ENCODE results near the gene NRTN.

The NRTN gene

DNA sequence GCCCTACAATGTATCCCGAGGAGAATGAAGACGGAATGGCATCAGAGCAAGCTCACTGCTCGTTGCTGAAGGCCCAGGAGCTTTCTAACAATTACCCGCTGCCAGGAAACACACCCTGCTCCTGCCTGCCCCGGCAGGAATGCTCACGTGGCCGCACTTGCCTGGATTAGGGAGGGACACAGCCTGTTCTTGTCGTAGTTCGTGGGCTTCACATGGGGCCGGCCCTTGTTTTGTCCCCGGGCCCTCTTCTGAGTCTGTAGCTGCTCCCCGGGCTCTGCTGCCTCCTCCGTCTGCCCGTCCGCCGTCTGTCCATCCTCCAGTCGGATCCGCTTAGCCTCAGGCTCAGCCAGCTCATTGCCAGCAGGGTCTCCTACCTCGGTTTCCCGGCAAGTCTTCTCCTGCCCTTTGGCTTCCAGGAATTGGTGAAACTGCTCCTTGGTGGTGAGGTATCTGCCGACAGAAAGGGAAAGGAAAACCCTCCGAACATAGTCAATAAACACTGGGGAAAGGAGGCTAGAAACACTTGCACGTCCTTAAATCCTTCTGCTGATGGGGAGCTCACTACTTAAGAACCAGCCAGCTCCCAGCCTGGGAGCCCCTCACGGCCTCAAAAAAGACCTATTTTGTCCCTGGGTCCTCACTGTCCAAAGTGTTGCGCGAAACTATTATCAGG lies 14.8 kb upstream of the NRTN start:
- DNase-seq (ENCODE audit: low read depth in 1 of 2, low spot score in 1 of 2): no peak

DNA sequence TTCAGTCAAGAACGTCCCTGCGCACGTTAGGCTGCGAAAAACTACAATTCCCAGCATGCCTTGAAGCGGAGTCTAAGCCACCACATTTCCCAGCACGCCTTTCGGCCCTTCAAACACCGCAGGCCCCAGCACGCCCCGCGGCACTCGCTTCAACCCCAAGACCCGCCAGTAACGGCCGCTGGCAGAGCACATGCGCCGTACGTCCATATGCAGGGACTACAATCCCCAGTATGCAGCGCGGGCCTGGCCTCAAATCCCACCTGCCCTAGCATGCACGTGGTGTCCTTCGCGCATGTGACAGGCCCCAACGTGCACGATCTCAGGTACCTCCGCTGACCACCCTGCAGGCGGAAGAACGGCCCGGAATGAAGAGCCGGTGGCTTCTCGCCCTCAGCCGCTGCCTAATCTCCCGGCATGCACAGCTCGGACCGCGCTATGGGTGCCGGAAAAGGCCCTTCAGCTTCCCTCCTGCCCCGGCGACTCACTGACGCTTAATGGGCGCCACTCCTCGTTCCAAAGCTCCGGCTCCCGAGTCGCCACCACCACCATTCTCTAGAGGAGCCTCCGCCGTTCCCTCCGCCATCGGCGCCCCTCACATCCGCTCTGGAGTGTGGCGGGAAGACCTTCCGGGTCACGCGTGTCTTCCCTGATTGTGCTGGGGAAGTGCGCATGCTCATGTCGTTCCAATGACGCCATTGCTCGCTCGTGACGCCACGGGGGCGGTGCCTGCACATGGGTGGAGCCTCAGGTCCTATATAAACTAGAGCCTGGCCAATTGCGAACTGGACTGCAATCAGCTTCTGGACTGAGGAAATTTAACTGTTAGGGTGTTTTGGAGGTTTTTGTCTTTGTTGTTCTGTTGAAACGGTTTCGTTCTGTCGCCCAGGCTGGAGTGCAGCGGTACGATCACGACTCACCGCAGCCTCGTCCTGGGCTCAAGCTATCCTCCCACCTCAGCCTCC lies 14.0 kb upstream of the NRTN start, which contains the start of gene DUS3L:
DUS3L (minus strand) TSS at position 605 of the 962 bp plus-strand sequence; CDS start at position 583, 22 bp downstream.
- peak; percentile 89 to 91 for DNase-seq (ENCODE audit: low read depth in 1 of 2, low spot score in 1 of 2)

DNA sequence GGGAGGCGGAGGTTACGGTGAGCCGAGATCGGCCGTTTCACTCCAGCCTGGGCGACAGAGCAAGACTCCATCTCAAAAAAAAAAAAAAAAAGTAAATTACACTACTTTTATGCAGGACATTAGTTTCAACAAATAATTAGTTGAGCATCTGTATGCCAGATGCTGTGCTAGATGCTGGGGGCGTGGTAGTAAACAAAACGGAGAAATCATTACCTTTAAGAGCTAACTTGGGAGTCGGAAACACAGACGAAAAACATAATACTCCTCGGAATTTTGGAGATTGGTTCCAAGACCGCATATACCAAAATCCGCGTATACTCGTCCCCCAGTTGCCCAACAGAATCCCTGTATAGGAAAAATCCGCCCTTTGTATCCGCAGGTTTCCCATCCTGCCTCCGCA lies 12.6 kb upstream of the NRTN start:
- no peak for DNase-seq (ENCODE audit: low read depth in 1 of 2, low spot score in 1 of 2)

DNA sequence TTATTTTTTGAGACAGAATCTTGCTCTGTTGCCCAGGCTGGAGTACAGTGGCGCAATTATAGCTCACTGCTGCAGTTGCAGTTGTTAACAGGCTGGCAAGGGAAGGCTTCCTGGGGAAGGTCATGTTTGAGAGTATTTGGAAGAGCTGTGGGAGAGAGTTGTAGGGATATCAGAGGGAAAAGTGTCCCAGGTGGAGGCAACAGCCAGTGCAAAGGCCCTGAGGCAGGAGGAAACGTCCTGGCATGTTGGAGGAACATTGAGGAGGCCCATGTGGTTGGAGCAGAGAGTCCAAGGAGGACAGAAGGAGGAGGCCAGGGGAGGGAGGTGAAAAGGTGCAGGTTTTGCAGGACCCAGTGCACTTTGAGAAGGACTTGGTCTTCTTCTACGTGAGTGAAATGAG lies 11.7 kb upstream of the NRTN start:
- no peak for DNase-seq (ENCODE audit: low read depth in 1 of 2, low spot score in 1 of 2)

DNA sequence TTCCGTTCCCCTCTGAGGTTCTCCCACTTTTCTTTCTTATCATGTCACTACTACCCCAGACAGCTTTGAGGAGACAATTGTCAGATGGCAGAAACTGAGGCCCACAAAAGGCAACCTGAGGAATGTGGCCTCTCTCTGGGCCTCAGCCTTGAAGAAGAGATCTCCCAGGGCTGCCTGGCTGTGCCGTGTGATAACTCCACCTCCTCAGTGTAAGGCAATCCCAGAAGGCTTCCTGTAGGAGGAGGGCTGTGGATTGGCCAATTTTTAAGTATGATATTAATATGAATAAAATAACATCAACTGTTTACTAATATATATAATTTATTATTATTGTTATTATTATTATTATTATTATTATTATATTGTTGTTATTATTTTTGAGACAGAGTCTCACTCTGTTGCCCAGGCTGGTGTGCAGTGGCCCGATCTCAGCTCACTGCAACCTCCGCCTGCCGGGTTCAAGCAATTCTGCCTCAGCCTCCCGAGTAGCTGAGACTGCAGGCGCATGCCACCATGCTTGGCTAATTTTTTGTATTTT lies 9.4 kb upstream of the NRTN start:
- no peak for DNase-seq (ENCODE audit: low read depth in 1 of 2, low spot score in 1 of 2)

DNA sequence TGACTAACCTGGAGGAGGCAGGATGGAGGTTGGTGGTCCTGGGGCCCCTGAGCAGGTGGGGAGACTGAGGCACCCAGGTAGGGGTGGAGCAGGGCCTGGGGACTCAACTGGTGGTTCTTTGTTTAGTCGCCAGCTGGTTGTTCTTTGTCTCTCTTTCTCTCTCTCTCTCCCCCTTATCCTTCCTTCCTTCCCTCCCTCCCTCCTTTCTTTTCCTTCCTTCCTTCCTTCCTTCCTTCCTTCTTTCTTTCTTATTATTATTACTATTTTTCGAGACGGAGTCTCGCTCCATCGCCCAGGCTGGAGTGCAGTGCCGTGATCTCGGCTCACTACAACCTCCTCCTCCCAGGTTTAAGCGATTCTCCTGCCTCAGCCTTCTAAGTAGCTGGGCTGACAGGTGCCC lies 6.6 kb upstream of the NRTN start:
- no peak for DNase-seq (ENCODE audit: low read depth in 1 of 2, low spot score in 1 of 2)

DNA sequence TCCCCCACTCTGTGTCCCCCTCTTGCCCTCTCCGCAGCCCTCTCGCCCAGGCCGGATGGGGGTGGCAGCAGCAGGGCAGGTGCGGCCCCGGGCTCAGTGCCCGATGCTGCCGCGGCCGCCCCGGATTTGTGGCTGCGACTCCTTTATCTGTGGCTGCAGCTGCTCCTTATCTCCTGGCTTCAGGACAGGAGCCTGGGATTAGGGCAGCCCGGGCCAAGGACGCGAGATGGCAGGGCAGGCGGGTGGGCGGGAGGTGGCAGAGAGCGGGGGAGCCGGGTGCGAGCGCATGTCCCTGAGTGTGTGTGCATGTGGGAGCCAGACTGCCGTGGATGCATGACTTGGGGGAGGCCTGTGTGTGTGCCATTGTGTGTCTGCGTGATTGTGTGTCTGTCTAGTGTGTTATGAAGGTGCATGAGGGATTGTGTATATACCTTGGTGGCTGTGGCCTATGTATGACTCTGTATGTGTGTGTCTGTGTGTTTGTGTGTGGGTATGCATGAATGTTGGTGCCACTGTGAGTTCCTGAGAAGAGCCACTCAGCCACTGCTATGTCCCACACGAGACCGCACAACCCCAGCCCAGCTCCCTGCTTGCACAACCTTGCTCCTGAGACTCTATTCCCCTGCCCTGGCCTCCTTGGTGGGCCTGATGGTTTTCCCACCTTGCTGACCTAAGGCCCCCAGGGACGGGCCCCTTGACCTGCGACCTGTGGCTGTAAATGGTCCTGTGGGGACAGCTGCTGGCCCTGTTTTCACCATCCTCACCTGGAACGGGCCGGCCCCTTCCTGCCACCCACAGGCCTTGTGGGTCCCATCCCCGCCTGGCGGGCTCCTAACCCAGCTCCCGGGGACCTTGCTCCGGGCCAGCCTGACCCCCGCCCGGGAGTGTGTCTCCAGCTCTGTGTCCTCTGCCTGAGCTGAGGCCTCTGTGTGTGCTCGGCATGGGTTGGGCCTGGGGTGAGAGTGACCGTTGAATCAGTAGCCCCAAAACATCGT lies 5.3 kb upstream of the NRTN start:
- DNase-seq (ENCODE audit: low read depth in 1 of 2, low spot score in 1 of 2): no peak

DNA sequence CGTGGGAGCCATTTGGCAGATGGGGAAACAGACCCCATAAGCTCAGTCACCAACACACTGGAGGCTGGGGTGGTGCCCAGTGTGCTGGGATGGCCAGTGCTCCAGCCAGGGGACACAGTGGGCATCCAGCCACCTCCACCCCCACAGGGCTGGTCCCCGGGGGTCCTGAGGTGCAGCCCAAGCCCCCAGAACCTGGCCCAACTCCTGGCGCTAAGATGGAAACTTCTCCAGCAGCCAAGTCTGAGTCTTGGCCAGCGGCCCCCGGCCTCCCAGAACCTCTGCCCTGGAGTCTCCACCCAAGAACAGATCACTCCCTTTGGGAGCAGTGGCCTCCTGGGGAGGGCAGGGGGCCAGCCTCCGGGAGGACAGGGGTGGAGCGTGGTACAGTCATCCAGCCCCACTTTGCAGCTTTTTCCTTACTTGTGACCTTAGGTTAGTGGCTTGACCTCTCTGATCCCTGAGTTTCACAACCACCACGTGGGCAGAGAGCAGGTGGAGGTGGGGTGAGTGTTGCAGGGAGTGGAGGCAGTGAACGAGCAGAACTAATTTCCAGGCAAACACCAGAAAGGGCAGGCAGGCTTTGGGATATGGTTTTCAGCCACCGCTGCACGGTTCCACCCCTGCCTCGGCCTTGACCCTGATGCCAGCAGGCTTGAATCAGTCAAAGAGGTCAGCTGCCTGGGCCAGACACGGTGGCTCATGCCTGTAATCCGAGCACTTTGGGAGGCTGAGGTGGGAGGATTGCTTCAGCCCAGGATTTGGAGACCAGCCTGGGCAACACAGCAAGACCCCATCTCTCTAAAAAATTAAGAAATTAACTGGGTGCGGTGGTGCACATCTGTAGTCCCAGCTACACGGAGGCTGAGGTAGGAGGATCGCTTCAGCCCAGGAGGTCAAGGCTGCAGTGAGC lies 4.3 kb upstream of the NRTN start:
- no peak for DNase-seq (ENCODE audit: low read depth in 1 of 2, low spot score in 1 of 2)

DNA sequence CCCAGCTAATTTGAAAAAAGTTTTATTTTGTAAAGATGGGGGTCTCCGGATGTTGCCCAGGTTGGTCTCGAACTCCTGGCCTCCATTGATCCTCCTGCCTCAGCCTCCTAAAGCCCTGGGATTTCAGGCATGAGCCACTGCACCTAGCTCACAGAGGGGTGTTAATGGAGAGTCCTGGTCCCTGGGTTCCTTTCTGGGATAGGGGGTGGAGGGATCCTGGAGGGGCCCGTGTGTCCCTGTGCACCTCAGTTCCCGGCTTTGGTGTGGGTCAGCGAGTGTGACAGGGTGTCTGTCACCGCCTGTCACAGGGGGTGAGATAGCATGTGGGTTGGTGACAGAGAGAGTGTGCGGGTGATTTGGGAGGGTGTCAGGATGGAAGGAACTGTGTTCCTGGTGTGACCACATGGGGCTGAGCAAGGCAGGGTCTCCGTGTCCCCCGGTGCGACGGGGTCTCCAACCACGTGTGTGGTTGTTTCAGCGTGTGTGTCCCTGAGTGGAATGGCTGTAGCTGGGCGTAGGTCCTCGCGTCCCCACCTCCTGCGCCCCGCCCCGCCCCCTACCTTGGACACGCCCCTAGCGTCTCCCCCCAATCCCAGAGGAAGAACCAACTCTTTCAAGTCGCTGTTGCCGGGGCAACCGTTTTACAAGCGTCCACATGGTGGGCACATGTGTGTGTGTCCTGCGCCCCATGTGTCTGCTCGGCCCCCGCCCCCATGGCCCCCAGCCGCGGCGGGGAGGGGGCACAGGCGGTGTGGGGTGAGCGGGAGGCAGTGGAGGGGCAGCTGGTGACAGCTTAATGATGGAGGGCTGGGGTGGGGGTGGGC lies 2.9 kb upstream of the NRTN start:
- DNase-seq (ENCODE audit: low read depth in 1 of 2, low spot score in 1 of 2): no peak

DNA sequence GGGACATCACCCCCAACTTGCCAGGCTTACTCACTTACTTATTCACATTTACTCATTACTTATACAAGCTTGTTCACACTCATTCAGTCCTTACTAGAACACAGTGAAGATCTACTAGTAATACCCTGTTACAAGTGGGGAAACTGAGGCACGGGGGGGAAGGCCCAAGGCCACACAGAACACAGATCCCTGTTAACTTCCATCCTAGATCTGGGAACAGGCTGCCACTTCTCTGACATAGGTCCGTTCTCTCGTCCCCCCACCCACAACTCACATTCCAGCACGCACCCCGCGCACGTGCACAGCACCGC lies 1.5 kb upstream of the NRTN start:
- DNase-seq (ENCODE audit: low read depth in 1 of 2, low spot score in 1 of 2): no peak

DNA sequence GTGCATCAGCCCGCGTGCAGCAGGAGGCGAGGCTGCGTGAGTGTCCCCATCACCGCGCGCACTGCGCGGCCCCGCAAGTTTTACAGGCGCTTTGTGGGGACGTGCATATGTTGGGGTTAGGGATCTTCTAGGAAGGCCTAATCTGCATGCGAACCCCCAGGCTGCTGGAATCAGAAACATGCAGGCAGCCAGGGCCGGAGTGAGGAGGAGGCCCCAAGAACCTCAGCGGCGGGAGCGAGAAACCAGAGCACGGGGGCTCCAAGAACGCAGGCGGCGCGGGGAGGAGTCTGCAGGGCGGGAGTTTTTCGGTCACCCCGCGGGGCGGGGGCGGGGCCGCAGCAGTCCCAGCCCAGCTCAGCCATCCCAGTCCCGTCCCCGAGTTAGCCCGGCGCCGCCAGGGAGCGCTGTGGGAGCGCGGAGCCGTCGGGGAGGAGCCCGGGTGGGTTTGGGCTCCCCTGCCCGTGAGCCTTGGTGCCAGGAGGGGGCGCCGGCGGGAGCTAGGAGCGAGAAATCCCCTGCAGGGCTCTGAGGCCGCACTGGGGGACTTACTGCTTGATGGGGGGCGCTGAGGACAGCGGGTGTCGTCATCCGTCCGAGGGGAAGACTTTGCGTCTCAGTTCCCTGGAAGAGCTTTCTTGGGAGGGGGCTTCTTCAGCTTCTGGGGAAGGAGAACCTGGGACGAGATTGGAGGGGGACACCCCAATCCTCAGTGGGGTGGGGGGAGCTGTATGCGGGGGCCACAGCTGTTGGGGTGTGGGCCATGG lies 933 bp upstream of the NRTN start:
- DNase-seq (ENCODE audit: low read depth in 1 of 2, low spot score in 1 of 2): peak; percentile 85 to 92

DNA sequence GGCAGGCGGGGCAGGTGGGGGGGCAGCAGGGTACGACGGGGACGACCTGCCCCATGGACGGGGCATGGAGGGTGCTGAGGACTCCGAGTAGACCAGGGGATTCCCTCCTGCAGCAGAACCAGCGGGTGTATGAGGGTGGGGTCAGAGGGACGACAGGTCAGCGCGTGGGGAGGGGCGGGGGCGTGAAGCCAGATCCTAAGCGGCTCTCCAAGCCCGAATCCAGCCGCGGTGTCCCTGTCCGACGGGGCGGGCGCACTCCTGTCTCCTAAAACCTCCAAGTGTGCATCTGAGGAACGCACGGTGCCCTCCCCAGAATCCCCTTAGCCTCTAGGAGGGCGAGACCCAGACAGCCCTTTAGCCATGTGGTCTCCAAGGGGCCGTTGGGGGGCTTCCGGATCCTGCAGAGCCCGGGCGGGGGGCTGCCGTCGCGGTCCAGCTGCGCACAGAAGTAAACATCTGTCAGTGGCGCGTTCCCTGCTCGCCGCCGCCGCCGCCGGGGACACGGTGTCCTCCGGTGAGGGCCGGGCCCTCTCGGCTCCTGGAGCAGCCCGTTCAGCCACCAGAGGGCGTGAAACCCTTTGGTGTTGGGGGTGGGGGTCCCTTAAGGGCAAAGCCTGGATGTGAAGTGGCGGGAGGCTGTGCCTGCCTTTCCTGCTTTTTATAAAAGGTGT lies 730 bp downstream of the NRTN start:
- DNase-seq (ENCODE audit: low read depth in 1 of 2, low spot score in 1 of 2): peak; percentile 32 to 46

DNA sequence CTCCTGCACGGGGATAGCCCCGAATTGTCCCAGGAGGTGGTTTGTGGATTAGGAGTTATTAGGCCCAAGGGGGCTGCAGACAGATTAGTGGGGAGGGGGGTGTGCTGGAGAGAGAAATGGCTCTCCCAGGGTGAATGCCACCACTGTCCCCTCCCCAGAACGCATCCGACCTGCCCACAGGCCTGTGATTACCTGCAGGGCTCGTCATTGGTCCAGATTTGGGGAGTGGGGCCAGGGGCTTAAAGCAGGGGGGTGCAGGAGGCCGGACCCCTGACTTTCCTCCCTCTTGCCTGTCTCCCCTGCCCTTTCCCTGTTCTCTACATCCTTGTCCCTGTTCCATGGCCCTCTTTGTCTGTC lies 1.2 kb downstream of the NRTN start:
- no peak for DNase-seq (ENCODE audit: low read depth in 1 of 2, low spot score in 1 of 2)

DNA sequence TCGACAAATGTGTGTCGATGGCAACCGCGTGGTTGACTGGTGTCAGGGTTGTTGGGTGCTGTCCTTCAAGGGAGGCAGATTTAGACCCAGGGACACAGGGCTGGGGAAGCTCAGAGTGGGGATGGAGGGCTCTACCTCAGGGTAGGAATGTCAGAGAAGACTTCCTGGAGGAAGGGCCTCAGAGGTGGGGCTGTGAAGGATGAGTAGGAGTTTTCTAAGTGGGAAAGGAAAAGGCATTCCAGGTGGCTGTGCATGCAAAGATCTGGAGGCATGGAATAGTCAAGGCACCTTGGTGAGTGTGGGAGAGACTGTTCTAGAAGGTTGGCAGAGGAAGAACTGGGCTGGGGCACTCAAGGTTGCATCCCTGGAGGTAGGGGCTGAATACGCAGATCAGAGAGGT lies 2.0 kb downstream of the NRTN start:
- no peak for DNase-seq (ENCODE audit: low read depth in 1 of 2, low spot score in 1 of 2)

DNA sequence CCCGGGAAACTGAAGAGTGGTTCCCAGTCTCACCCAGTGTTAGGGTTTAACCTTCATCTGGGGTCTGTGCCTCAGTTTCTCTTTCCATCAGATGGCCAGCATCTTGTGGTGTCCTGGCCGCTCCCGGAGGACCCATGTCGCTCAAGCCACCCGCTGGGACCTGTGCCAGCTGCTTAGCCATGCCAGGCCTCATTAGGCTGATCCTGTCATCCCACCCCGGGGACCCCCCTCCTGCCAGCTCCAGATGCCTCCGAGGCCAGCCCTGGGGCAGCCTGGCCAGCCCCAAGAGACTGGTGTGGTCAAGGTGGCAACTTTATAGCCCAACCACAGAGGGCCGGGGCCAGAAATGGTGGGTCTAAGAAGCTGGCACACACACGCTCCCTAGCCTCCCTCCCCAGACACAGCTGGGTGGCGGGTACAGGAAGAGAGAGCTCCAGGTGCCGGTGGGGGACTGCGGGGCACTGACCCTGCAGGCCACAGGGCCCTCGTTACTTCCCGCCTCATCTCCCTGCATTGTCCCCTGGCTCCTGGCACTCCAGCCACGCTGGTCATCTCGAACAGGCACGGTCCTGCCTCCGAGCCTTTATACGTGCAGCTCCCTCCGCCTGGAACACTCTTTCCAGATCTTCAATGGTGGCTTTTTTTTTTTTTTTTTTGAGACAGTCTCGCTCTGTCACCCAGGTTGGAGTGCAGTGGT lies 3.4 kb downstream of the NRTN start:
- DNase-seq (ENCODE audit: low read depth in 1 of 2, low spot score in 1 of 2): no peak

DNA sequence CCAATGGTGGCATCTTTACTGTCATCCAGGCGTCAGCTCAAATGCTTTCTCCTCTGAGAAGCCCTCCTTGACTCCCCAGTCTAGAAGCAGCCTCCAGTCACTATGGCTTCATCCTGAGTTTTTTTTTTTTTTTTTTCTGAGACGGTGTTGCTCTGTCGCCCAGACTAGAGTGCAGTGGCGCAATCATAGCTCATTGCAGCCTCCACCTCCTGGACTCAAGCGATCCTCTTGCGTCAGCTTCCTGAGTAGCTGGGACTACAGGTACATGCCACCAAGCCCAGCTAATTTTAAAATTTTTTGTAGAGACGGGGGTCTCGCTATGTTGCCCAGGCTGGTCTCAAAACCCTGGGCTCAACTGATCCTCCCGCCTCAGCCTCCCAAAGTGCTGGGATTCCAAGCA lies 4.2 kb downstream of the NRTN start:
- DNase-seq (ENCODE audit: low read depth in 1 of 2, low spot score in 1 of 2): no peak

DNA sequence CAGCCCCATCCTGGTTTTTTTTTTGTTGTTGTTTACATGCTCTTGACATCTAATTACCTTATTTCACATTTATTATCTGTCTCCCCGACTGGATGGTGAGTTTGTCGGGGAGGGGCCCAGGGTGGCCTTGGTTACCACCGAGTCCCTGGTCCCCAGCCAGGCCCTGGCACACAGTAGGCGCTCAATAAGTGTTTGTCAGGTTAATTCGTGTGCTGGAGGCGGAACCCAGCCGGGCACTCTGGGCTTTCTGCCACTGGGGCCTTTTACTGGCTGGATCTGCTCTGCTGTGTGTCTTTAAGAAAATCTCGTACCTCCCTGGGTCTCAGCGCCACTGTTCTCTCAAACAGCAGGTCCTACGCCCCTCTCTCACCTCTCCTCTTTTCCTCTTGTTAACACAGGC lies 4.6 kb downstream of the NRTN start:
- no peak for DNase-seq (ENCODE audit: low read depth in 1 of 2, low spot score in 1 of 2)
